HTERT RPE-1 (cell line): Measurements from ENCODE around the gene GREM2.

Experiments used
- in situ Hi-C: fragments of 300-500 bp; cut with MboI; formaldehyde crosslinking; loops from 4 replicates; pipeline ENCODE4 v1.14.3; 2020; ENCODE audit warnings: low sequenced_read_pairs

Gene GREM2

DNA sequence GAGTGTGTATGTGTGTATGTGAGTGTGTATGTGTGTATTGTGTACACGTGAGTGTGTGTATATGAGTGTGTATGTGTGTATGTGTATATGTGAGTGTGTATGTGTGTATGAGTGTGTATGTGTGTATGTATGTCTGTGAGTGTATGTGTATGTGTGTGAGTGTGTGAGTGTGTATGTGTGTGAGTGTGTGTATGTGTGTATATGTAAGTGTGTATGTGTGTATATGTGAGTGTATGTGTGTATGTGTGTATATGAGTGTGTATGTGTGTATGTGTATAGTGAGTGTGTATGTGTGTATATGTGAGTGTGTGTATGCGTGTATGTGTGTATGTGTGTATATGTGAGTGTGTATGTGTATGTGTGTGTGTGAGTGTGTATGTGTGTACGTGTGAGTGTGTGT is 49.2 kb downstream of the GREM2 start:
- in situ Hi-C loops: no loop called here

DNA sequence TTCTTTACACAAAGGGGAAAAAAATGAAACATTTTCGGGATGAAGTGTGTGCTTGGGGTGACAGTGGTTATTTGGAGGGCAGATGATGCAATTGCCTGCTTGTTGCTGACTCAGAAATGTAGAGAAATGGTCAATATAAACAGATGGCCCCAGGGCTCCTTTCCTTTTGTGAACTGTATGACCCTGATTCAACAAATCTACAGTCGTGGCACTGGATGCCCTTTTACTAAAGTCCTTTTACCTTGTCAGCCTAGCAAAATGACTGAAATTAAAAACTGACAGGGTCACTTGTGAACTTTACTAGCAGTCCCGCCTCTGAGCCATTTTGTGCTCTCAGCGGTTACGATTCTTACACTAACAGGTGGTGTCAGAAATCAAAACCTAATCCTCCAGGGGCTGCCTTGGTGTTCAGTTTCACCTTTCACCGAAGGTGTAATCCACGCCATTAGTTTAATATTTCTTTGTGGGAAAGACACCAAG is 49.8 kb downstream of the GREM2 start:
- in situ Hi-C loops: no loop called here

DNA sequence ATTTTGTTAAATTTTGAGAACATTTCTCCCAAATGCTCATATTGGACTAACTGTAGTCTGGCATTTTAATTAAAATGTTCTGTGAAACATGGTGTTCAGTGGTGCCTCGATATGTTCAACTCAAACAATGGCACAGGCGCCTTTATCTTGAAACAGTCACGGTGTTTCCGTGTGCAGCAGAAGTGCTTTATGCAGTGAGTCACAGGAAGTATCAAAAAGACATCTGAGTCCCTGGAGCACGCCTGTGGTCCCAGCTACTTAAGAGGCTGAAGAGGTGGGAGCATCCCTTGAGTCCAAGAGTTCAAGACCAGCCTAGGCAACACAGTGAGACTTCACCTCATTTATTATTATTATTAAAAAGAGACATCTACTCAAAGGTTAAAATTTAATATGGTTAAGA is 52.2 kb downstream of the GREM2 start:
- in situ Hi-C loops: no loop called here

DNA sequence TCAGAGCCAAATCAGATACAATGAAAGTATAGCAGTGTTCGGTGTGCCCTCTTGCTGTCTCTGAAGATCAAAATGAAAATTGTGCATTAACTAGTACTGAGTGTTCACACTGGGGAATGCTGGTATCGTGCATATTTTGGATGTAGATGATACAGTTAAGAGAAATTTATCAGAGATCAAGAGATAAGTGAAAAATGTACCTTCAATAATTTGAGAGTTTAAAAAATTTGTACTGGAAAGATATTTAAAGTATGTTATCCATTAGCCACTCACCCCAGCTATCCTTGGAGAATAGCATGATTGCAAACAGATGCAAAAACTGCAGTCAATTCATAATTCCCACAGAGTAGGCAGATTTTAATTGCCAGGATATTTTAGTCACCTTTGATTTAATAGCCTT is 56.4 kb downstream of the GREM2 start:
- in situ Hi-C loops: no loop called here

DNA sequence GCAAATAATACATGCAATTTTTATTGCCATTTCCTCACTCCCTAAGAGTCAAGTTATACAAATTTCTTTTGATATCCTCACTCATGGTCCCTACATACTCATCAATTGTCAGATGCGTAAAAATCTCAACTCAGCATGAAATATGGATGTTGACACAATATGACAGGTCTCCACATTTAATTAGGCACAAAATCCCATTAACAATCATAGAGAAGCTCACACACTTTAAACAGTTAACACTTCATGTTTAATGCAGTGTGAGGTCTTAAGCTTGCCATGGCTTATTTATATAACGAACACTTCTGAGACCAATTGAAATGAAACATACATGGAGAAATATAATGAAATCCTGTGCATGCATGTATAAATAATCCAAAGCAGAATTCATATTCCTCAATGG is 58.6 kb downstream of the GREM2 start:
- in situ Hi-C loops: no loop called here

DNA sequence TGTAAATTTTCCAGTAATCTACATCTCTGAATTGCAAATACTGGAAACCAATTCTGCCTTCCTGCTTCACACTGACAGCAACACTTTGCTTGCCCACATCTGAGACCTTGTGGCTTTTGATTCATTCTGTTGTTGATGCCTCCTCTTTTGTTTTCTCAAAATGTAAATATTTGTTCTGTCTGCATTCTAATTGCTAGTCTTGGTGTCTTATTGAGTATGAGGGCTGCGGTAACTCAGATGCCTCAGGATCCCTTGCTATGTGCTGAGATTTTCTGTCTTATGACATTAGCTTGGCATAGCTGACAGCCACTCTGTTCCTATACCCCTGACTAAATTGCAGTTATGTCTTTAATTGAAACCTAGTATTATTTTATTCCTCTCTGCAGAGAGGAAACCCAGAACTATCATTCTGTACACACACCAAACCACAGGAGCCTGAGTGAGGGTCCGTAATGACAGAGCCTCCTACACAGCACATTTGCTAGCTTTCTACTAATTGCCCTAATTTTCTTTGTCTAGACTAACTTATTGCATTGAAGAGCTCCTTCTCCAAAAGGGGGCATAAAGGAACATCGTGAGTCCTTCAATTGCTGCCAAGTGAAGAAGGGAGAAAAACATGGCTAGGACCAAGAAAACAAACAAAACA is 72.1 kb downstream of the GREM2 start:
- in situ Hi-C loops: no loop called here

DNA sequence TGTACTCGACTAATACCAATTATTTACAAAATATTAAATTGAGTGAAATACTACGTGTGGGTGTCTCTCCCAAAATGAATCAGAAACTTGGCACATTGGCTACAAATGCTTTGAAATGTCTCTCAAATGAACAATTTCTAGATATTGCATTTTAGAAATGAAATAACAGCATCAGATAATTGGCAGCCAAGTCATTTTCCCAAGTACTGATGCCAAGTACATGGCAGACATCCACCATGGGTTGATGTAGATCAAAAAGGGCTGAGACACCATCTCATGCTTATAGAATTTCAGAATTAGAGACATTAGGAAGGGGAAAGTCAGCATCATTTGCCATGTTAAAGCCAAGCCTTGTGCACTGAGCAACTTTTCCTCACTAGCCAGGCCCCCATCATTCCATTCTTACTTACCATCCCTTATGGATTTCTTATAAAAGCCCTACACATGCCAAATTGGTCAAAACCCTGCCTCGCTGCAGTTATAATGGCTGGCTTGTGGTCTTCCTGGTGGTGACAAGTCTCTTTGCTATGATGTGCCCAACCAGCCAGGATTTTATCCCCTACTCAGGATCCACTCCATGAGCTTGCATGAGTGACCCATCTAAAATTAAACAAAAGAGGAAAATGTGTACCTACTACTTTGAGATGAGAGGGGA is 73.1 kb downstream of the GREM2 start:
- in situ Hi-C loops: no loop called here

DNA sequence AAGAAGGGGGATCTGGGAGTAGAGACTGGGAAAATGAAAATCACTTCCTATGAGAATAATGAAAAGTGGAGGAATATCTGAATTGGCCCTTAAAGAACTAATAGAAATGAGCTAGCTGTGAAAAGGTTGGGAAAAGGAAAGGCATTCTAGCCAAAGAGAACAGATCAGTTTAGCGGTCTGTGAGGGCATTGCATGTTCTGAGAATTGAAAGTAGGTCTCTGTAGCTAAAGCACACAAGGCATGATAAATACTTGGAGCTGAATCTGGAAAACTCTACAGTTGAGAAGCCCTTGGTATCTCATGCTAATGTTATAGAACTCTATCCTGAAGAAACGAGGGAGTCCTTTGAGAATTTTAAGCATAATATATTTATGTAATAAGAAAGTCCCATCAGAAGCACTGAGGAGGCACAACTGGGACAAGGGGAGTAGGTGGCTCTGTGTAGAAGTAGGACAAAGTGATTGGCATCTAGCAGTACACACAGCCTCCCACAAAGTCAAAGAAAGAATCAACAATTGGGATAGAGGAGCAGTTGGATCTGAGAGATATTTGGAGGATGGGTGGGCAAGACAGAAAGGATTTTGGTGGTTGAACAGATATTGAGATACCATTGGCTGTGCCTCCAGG is 78.7 kb downstream of the GREM2 start:
- in situ Hi-C loops: no loop called here

DNA sequence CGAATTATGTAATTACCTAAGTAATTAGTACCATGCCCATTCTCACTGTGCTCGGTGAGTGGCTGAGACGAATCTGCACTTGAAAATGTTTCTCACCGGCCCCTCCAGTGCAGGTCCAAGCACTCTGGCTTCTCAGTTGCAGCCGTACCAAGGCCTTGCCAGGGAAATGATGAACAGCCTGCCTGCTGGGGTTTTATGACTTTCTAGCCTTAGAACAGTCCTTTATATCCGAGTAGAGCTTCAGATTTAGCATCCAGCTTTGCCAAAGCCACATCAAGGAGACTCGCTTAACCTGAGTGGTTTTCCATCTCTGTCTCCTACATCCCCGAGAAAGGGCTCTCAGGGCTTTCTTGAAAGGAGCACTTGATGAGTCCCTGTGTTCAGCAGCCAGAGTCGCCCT is 83.4 kb downstream of the GREM2 start:
- in situ Hi-C loops: no loop called here

DNA sequence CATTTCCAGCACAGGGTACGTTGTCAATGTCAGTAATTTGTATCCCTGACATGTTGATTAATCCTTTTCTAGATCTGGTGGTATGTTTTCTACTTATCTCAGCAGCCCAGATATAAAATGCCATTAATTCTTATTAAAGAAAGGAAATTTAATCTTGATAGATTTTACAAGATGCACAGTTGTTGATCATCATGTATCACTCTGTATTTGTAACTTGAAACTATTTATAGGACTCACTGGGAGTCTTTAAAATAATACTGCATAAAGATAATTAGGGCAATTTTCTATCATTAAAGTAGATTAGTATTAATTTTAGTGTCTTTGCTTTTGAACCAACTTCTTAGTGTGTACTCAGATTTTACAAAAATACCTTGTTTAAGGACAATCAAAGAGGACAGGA is 84.9 kb downstream of the GREM2 start:
- in situ Hi-C loops: no loop called here

DNA sequence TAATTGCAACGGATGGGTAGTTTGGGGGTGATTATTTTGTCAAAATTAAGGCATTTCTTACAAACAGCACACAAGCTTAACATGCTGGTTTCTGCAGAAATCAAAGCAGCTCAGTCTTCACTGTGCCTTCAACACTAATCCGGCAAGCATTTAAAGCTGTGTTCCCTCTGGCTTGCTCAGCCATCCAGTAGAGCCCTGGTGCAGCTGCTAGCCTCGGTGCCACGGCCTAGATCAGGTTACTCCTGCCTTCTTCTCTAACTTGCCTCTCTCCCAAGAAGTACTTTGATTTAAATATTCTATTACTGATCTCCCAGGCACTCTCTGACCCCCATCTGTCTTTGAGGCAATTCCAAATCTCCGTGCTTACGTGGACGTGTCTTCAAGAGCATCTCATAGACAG is 85.6 kb downstream of the GREM2 start:
- in situ Hi-C loops: no loop called here

DNA sequence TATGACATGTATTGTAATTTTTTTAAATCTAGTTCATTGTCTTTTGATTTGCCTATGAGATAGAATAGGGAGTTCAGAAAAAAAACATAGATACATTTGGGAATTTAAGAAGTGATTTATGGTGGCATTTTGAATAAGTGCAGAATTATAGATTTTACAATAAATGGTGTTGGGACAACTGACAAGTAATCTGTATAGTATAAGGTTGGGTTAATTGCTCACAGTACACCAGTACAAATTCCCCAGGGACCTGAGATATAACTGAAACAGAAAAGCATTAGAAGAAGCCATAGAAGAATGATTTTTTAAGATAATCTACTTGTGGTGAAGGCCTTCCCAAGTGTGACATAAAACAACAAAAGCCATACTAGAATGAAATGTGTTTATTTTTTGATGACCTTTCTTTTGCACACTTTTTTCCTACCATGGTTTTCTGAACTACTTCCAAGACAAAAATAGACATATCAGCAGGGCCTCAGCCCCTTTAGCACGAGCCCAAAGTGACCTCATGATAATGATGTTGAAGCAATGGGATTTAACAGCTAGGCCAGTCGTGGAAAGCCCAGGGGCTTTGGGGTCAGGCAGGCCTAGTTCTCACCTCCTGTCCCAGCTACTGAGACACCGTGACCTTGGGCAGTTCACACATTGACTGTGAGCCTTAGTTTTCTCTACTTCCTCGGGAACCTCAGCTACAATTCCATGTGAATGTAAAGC is 87.4 kb downstream of the GREM2 start:
- in situ Hi-C loops: no loop called here

DNA sequence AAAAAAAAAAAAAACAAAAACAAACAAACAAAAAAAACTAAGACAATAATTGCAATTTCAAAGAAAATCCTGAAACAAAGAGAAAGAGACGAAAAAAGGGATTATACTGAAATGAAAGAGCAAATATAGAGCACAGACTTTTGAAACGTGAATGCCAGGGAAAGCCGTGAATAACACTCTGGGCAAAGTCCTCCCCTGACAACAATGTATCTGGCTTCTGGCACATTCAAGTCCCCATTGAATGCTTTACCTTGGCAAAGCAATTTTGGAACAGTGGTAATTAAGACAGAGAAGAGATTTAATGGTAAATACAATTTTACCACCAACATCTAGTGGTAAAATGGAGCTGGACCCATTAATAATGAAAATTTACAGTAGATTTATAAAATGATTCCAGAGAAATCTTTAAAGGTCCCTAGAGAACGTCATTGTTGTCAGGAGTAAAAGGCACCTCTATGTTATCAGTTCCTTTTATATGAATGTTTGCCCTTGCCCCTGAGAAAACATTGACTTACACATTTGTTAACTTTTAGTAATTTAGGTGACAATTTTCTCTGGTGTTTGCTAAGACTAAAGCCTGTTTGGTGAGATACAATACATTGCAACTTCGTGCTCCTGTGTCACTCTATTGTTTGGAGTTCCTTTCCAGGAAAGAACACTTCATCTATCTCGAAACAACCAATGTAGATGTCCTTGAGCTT is 89.7 kb downstream of the GREM2 start:
- in situ Hi-C loops: no loop called here

DNA sequence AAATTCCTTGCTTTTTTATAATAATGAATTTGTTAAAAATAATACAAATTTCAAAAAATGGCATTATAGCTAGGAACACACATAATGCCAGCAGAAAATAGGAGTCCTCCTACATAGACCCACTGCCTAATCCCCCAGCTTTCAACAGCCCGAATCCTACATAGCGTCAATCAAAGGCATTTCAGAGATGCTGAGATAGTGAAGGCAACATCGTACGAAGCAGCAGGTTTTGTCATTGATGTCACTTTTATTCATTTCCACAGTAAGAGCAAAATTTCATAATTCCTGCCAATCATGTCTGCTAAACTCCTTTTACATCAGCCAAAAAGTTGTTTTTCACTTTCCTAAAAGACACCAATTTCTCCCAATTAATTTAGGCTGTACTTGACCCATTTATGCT is 94.1 kb downstream of the GREM2 start:
- in situ Hi-C loops: no loop called here

DNA sequence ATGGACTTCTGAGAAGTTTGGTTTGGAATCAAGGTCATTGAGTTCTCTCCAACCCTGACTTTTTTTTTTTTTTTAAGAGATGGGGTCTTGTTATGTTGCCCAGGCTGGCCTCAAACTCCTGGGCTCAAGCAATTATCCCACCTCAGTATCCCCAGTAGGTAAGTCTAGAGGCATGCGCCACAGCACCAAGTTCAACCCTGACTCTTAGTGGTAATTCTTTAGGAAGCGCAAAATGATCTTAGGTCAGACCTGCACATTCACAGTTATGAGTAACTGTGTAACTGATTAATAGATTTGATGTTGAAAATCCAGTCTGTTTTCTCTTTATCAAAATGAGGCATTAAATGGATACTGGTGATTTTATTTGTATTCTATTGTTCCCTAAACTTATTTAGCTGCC is 95.9 kb downstream of the GREM2 start:
- in situ Hi-C loops: no loop called here

DNA sequence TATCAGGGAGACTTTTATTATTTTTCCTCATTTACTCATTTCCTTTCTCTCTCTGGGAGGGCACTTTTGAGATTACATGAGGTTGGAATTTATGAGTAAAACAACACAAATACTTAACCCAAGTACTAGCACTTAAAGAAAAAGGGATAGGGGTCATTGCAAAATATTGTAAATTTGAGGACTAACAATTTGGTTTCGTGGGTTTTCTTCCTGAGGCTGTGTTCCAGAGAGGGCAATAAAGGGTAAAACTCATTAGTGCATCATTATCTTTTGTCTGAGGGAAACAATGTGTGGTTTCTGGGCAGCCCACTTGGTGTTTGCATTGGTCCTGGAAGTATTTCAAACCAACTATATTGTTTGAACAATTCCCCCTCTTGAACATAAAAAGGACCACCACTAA is 96.5 kb downstream of the GREM2 start:
- in situ Hi-C loops: no loop called here

DNA sequence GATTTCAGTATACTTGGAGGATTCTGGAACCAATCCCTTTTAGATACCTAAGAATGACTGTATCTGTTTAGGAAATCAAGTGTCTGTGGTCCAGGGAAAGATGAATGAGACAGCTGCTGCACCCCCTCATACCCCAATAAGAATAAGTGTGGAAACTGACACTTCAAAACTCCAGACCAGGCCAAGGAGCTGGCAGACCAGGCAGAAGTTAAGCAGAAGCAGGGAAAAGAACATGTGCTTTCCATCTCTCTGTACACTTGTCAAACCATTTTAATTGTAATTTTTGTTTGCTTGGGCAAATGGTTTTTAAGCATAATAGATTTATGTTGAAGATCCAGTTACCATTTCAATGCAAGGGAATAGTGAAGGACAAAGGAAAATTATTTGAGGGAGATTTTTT is 100.2 kb downstream of the GREM2 start:
- in situ Hi-C loops: no loop called here

DNA sequence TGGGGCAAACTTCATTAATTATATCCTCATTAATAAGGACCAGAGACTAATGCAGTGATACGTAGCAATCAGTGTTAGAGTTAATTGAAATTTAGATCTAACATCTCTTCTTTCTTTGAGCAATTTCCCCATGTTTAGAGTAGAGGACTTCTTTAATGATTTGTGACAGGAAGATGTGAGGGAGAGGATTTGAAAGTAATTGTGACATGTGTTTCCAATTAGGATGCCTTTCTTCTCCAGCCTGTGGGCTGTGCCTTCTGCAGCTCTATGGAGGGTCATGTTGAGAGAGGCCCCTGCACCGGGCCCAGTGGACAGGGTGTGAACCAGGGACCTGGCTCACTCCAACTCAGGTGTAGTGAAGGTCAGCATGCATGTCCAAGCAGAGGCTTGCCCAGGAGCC is 103.0 kb downstream of the GREM2 start:
- in situ Hi-C loops: no loop called here

DNA sequence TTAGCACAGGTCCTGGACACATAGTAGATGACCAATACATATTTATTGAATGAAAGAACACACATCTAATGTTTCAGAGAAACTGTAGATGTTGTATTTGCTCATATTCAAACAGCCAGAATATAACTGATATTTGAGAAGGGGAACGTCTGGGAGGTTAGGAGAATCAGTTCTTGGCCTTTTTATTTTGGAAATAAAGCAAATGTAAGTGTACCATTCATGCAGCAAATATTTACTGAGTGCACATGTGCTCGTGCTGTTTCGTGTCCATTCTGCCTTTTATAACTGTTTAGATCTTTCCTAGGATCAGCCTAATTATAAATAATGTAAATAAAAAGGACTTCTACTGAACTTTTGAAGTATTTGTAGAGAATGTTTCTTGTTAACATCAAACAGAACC is 103.8 kb downstream of the GREM2 start:
- in situ Hi-C loops: no loop called here

DNA sequence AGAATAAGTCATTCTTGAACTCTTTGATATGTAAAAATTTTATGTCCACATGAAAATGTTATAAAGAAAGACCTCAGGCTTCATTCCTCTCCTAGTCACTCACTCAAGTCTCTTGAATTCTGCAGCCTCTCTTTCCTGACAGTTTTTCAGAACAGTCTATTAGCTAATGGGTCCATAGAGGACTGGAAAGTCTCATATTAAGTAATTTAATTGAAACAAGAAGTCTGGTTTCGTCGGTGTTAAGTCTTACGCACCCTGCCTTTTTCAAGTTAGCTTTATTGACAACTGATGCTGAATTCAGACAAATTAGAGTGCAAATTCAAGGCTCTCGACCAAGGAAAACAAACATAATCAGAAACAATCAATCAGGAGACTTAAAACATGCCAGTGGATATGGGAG is 105.8 kb downstream of the GREM2 start:
- in situ Hi-C loops: no loop called here

DNA sequence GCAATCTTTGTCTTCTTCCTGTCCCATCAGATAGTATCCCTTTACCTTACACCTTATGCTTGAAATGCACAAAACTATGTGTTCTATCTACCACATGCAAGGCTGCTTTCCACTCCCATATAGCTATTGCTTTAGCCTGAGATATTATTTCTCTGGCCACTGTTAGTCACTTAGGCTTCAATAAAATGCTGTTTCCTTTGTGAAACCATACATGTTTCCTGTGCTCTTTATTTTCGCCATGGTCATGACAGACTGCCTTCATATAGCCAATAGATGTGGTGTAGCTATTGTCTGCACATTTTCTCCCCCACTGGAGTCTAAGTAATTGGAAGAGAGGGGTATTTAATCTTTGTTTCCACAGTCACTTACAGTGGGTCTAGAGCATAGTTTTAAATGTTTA is 108.4 kb downstream of the GREM2 start:
- in situ Hi-C loops: no loop called here
